ENCODE measurements around the gene KIF13A. TPM values are rescaled to one million over a fixed set of nuclear protein-coding genes. Genes with fewer than 3 reads are reported as not detected.

Gene KIF13A
- total RNA-seq, 1 experiment from 2014 or later = 52.2 TPM

DNA sequence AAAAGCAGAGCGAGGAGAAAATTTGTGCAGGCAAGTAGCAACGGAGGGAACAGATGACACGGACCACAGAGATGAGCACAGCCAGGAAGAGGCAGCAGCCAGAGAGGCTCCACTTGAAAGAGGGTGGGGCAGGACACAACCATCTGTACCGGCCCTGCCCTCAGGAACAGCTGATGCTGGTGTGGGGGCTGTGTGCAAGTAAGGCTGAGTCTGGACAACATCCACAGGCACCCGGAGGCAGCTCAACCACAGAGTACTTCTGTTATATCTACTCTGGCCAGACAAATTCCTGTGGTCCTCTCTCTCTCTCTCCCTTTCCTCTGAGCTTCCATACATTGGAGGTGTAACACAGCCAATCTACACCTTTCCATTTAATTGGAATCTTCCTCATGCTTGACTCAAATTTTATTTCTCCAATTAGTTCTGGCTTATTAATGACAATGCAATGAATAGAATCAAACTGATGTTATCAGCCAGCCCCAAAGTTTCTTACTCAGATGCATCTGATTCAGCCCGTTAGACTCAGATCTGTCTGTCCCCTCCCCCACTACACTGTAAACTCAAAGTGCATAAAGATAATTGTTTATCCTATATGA lies 24.9 kb downstream of the KIF13A start:
- DNase-seq = no peak
- BruUV-seq (replicated peaks) = no TSS peak
- Histone ChIP-seq H3K9me3 (ENCODE audit: insufficient read depth, low read depth) (no peaks in the 10 kb centered on the region), H3K27me3 (ENCODE audit: insufficient read depth, low read depth) (no peaks in the 10 kb centered on the region), H3F3A (ENCODE audit: insufficient read depth, low read depth) (no peaks in the 10 kb centered on the region), H2AFZ (no peak overlapping the region), H3K4me3 (no peak overlapping the region), H3K27ac (no peak overlapping the region), H3K79me2 (ENCODE audit: low read depth) (peaks cover 51% of the 10 kb centered on the region), H3K36me3 (ENCODE audit: low read depth) (no peaks in the 10 kb centered on the region), H3K4me2 (no peak overlapping the region), H4K20me1 (ENCODE audit: insufficient read depth) (no peaks in the 10 kb centered on the region; the same call in 1 of the 2 replicates), H3K9me2 (ENCODE audit: insufficient read depth) (no peaks in the 10 kb centered on the region), H3K4me1 (replicated peaks; ENCODE audit: insufficient read depth) (no peaks in the 10 kb centered on the region)
- POLR2A ChIA-PET (ENCODE audit: unreplicated experiment) = no interaction called here
- CTCF ChIA-PET = interaction anchor here (0.6 kb wide), 1 partner anchor 206 kb away, joined by 3 read pairs; no protein-coding TSS in a partner anchor
- TF ChIP-seq EZH2 (IDR thresholded peaks at IDR 0.05; ENCODE audit: low read depth) (no peak), CTCF (conservative IDR thresholded peaks at IDR 0.05) (no peak)
- intact Hi-C loops (cut with micrococcal nuclease; ENCODE audit: unreplicated experiment) = no loop called here

GRCh38 chr6:17959302-17959701 lies 28.1 kb downstream of the KIF13A start:
- POLR2A ChIA-PET (ENCODE audit: unreplicated experiment) = no interaction called here
- peaks cover 56% of the 10 kb centered on the region for H3K79me2 ChIP-seq (ENCODE audit: low read depth)
- H3K27ac ChIP-seq = no peak overlapping the region
- H3K27me3 ChIP-seq (ENCODE audit: insufficient read depth, low read depth) = no peaks in the 10 kb centered on the region
- no peaks in the 10 kb centered on the region for H3K36me3 ChIP-seq (ENCODE audit: low read depth)
- no peak overlapping the region for H3K4me2 ChIP-seq
- no peak overlapping the region for H2AFZ ChIP-seq
- BruUV-seq (replicated peaks) = no TSS peak
- no peaks in the 10 kb centered on the region for H3F3A ChIP-seq (ENCODE audit: insufficient read depth, low read depth)
- H3K4me3 ChIP-seq = no peak overlapping the region
- intact Hi-C loops (cut with micrococcal nuclease; ENCODE audit: unreplicated experiment) = no loop called here
- no peaks in the 10 kb centered on the region for H3K9me2 ChIP-seq (ENCODE audit: insufficient read depth)
- no peak for DNase-seq
- no peak for TF ChIP-seq CTCF (conservative IDR thresholded peaks at IDR 0.05)
- no peak for TF ChIP-seq EZH2 (IDR thresholded peaks at IDR 0.05; ENCODE audit: low read depth)
- no peaks in the 10 kb centered on the region for H3K9me3 ChIP-seq (ENCODE audit: insufficient read depth, low read depth)
- CTCF ChIA-PET = no interaction called here
- no peaks in the 10 kb centered on the region; the same call in 1 of the 2 replicates for H4K20me1 ChIP-seq (ENCODE audit: insufficient read depth)
- no peaks in the 10 kb centered on the region for H3K4me1 ChIP-seq (replicated peaks; ENCODE audit: insufficient read depth)

GRCh38 chr6:17957904-17958620 lies 29.4 kb downstream of the KIF13A start:
- no peak for DNase-seq
- no peak overlapping the region for H3K27ac ChIP-seq
- POLR2A ChIA-PET (ENCODE audit: unreplicated experiment) = no interaction called here

More at GRCh38 chr6:17957904-17958620, 29.4 kb downstream of the KIF13A start:
- H3F3A ChIP-seq (ENCODE audit: insufficient read depth, low read depth) = no peaks in the 10 kb centered on the region
- intact Hi-C loops (cut with micrococcal nuclease; ENCODE audit: unreplicated experiment) = no loop called here
- H3K79me2 ChIP-seq (ENCODE audit: low read depth) = peaks cover 45% of the 10 kb centered on the region
- no TSS peak for BruUV-seq (replicated peaks)
- H3K27me3 ChIP-seq (ENCODE audit: insufficient read depth, low read depth) = no peaks in the 10 kb centered on the region
- no peaks in the 10 kb centered on the region for H3K4me1 ChIP-seq (replicated peaks; ENCODE audit: insufficient read depth)
- no peaks in the 10 kb centered on the region for H3K9me3 ChIP-seq (ENCODE audit: insufficient read depth, low read depth)
- CTCF ChIA-PET = interaction anchor here (0.6 kb wide), 1 partner anchor 25 kb away, joined by 6 read pairs; no protein-coding TSS in a partner anchor
- H3K4me3 ChIP-seq = no peak overlapping the region
- no peak overlapping the region for H2AFZ ChIP-seq
- H3K9me2 ChIP-seq (ENCODE audit: insufficient read depth) = no peaks in the 10 kb centered on the region
- H3K4me2 ChIP-seq = no peak overlapping the region
- TF ChIP-seq CTCF (conservative IDR thresholded peaks at IDR 0.05) (no peak), EZH2 (IDR thresholded peaks at IDR 0.05; ENCODE audit: low read depth) (no peak)
- H3K36me3 ChIP-seq (ENCODE audit: low read depth) = no peaks in the 10 kb centered on the region
- H4K20me1 ChIP-seq (ENCODE audit: insufficient read depth) = no peaks in the 10 kb centered on the region; the same call in 1 of the 2 replicates
